Neural crest cell (in vitro differentiated cells): ENCODE measurements around the gene FBXW11. TPM values are rescaled to one million over a fixed set of nuclear protein-coding genes. Genes with fewer than 3 reads are reported as not detected.

Experiments
- DNase-seq: peaks from one replicate; pipeline ENCODE4 v3.0.0; 2021; ENCODE audit warnings: low read depth, mixed read lengths, low spot score
- H3K27ac Mint-ChIP-seq: one replicate; pipeline ENCODE4 v1.8.0; 2021; ENCODE audit warnings: mild to moderate bottlenecking, mixed read lengths; ENCODE audit not compliant: unreplicated experiment
- H3K27me3 Mint-ChIP-seq: 2 replicates; pipeline ENCODE4 v1.8.0; 2021; ENCODE audit warnings: low read depth, mild to moderate bottlenecking, mixed read lengths
- H3K36me3 Mint-ChIP-seq: 2 replicates; pipeline ENCODE4 v1.8.0; 2021; ENCODE audit warnings: low read depth, mild to moderate bottlenecking, mixed read lengths
- H3K4me1 Mint-ChIP-seq: 2 replicates; pipeline ENCODE4 v1.8.0; 2021; ENCODE audit warnings: mixed read lengths
- H3K4me3 Mint-ChIP-seq: one replicate; pipeline ENCODE4 v1.8.0; 2021; ENCODE audit warnings: mild to moderate bottlenecking, mixed read lengths
- H3K9me3 Mint-ChIP-seq: 2 replicates; pipeline ENCODE4 v1.8.0; 2021; ENCODE audit warnings: mixed read lengths
- CTCF ChIP-seq: fragments of 200-600 bp; sonication (generic); conservative IDR thresholded peaks from 2 replicates; pipeline ENCODE4 v1.5.0; 2021; ENCODE audit warnings: antibody characterized with exemption, mild to moderate bottlenecking
- total RNA-seq: library from RNA; stranded (reverse); gene quantifications from 2 replicates; pipeline ENCODE4 v1.2.1, GENCODE V29; 2021

Gene FBXW11
- total RNA-seq, 1 donor from 2014 or later = 66.6 TPM

- Mint-ChIP-seq H3K9me3 (no peaks in the 10 kb centered on the region), H3K27ac (no peak overlapping the region), H3K4me1 (peaks cover 13% of the 10 kb centered on the region), H3K27me3 (no peaks in the 10 kb centered on the region), H3K36me3 (peaks cover 8% of the 10 kb centered on the region), H3K4me3 (no peak overlapping the region)
- DNase-seq = no peak
- TF ChIP-seq CTCF = no peak
Observed at GRCh38 chr5:172046593-172046992, 40.2 kb upstream of the FBXW11 start.

DNA sequence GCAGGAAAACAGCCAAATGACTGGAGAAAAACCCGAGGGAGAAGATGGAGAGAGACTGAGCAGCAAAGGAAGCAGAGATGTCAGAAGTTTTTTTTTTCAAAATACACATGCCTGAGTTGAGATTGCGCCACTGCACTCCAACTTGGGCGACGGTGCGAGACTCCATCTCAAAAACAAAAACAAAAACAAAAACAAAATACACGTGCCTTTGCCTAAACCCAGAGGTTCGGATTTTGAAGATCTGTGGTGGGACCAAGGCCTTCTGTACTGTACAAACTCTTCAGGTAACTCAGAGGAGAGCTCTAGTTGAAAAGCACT lies 38.8 kb upstream of the FBXW11 start:
- Mint-ChIP-seq H3K4me1 (peaks cover 12% of the 10 kb centered on the region), H3K27me3 (no peaks in the 10 kb centered on the region), H3K27ac (no peak overlapping the region), H3K4me3 (no peak overlapping the region), H3K36me3 (peaks cover 8% of the 10 kb centered on the region), H3K9me3 (no peaks in the 10 kb centered on the region)
- DNase-seq = no peak
- no peak for TF ChIP-seq CTCF

DNA sequence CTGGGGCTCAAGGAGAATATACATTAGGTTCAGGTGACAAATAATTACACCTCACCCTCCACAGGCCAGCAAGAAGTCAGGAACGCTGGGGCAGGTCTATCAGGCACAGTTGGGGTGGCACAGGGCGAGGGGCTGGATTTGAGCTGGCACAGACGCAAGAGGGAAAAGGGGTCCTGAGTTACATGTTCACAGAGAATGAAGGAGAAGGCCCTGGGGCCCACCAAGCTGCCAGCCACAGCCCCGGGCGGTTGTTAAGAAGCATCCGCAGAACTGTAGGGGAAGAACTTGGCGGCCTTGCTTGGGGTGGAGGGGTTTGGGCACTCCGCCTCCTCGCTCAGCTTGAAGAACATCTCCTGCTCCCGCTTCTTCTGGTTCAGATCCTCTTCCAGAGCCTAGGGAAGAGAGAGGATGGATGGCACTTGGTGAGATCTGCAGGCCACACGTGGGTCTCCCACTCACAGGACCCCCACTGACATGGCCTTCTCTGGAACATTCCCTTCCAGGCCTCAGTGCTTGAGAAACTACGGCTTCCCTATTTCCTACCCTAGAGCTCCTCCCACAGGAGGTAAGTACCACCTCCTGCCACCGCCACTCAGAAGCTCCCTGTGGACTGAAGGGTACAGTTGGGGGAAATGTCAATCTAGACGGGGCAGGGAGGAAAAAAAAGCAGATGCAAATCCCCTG lies 38.3 kb upstream of the FBXW11 start:
- H3K9me3 Mint-ChIP-seq = no peaks in the 10 kb centered on the region
- no peaks in the 10 kb centered on the region for H3K27me3 Mint-ChIP-seq
- H3K27ac Mint-ChIP-seq = no peak overlapping the region
- H3K4me3 Mint-ChIP-seq = no peak overlapping the region
- H3K36me3 Mint-ChIP-seq = peaks cover 6% of the 10 kb centered on the region
- peaks cover 16% of the 10 kb centered on the region for H3K4me1 Mint-ChIP-seq
- no peak for TF ChIP-seq CTCF
- no peak for DNase-seq

DNA sequence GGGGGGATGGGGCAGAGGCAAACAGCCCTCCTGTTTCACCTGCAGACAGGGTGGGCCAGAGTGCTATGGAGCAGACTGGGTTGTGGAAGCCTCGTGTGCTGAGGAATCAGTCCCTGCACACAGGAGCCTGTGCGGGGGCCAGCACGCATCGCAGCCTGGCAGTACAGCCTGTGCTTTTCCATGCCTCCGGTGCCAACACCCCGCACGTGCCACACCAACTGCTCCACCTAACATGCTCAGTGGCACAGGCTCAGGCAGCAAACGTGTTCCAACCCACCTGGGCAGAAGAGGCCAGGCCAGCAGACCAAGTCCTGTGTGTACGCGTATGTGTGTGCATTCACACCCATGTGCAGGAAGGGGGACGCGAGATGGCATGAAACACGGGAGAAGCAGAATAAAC lies 37.4 kb upstream of the FBXW11 start:
- no peaks in the 10 kb centered on the region for H3K9me3 Mint-ChIP-seq
- no peaks in the 10 kb centered on the region for H3K27me3 Mint-ChIP-seq
- peaks cover 10% of the 10 kb centered on the region for H3K4me1 Mint-ChIP-seq
- no peak for DNase-seq
- no peak overlapping the region for H3K27ac Mint-ChIP-seq
- peaks cover 3% of the 10 kb centered on the region for H3K36me3 Mint-ChIP-seq
- no peak overlapping the region for H3K4me3 Mint-ChIP-seq
- TF ChIP-seq CTCF = no peak

DNA sequence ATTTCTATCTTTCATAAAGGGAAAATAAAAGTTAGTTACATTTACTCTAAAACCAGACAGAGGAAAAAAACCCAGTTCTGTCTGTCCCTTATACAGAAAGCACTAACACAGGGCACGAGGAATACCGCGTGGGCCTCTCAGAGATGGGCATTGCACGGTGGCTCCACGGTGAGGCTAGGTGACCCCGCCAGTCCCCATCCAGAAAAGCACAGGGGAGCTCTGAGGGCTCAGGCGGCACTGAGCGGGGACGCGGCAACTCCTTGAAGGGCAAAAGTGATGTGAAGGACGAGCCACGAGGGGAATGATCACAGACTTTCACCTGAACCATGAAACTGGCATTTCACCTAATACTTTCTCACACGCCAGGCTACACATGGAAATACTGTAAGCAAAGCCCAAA lies 35.7 kb upstream of the FBXW11 start:
- Mint-ChIP-seq H3K27me3 (no peaks in the 10 kb centered on the region), H3K9me3 (no peaks in the 10 kb centered on the region)
- DNase-seq = no peak

More for the DNA sequence above, 35.7 kb upstream of the FBXW11 start:
- Mint-ChIP-seq H3K27ac (no peak overlapping the region), H3K4me1 (peaks cover 4% of the 10 kb centered on the region), H3K4me3 (no peak overlapping the region), H3K36me3 (no peaks in the 10 kb centered on the region)
- no peak for TF ChIP-seq CTCF
